IPS-18a (cell line): ENCODE results near the gene STARD10.
"Not testable (repeated sequence)": the region's sequence is repeated elsewhere in the genome, so short reads cannot be mapped to it uniquely, and the experiment has no call there.

Experiments
- H3K27ac ChIP-seq: one replicate; pipeline ENCODE4 v1.5.1; 2013; ENCODE audit warnings: low read length
- H3K27me3 ChIP-seq: one replicate; pipeline ENCODE4 v1.6.1; 2013; ENCODE audit warnings: mild to moderate bottlenecking, low read length; ENCODE audit not compliant: control insufficient read depth, insufficient read depth
- H3K36me3 ChIP-seq: one replicate; pipeline ENCODE4 v1.6.1; 2013; ENCODE audit warnings: low read depth, low read length; ENCODE audit not compliant: control insufficient read depth
- H3K4me1 ChIP-seq: one replicate; pipeline ENCODE4 v1.6.1; 2013; ENCODE audit warnings: low read depth, low read length; ENCODE audit not compliant: control insufficient read depth
- H3K4me3 ChIP-seq: one replicate; pipeline ENCODE4 v1.5.1; 2013; ENCODE audit warnings: low read length
- H3K9ac ChIP-seq: one replicate; pipeline ENCODE4 v1.6.1; 2013; ENCODE audit warnings: mild to moderate bottlenecking, low read length, moderate library complexity
- H3K9me3 ChIP-seq: one replicate; pipeline ENCODE4 v1.6.1; 2013; ENCODE audit warnings: low read depth, low read length; ENCODE audit not compliant: control insufficient read depth

Gene STARD10

DNA sequence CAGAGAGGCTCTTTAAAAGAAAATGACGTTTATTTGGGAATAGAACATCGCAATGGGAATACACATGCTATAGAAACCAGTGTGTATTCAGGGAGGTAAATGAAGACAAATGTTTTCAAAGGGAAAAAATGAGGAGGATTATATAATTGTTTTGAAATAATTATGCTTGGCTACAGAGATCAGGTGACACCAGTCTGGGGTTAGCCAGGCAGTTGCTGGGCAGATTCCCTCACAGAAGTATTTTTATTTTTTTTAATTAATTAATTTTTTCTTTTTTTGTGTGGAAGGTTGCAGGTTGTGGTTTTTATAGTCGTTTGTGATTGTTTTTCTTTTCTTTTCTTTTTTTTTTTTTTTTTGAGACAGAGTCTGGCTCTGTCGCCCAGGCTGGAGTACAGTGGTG lies 5.6 kb upstream of the STARD10 start:
- no peak overlapping the region for H3K27ac ChIP-seq
- no peaks in the 10 kb centered on the region for H3K36me3 ChIP-seq
- H3K9me3 ChIP-seq = no peaks in the 10 kb centered on the region
- H3K9ac ChIP-seq = no peak overlapping the region
- no peaks in the 10 kb centered on the region for H3K27me3 ChIP-seq
- H3K4me3 ChIP-seq = no peak overlapping the region
- peaks cover 8% of the 10 kb centered on the region for H3K4me1 ChIP-seq

DNA sequence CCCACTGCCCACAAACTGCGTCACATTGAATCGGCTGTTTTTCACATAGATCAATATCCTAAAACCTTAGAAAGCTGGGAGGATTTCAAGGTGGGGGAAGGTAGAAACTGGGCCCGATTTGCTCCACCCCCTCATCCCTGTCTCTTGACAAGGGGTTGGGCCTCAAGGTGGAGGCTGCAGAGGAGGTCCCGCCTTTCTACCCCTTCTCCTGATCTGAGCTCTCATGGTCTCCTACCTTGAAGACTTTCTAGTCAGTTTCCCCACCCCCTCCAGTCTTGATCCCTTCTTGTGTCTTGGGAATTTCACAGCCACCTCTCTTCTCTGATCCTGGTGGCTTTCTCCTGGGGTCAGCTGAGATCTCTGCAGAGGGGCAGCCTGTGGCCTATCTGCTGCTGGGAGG lies 4.5 kb upstream of the STARD10 start:
- Histone ChIP-seq H3K4me1 (peaks cover 8% of the 10 kb centered on the region), H3K4me3 (no peak overlapping the region), H3K27ac (no peak overlapping the region), H3K9me3 (no peaks in the 10 kb centered on the region), H3K27me3 (no peaks in the 10 kb centered on the region), H3K36me3 (no peaks in the 10 kb centered on the region), H3K9ac (no peak overlapping the region)

DNA sequence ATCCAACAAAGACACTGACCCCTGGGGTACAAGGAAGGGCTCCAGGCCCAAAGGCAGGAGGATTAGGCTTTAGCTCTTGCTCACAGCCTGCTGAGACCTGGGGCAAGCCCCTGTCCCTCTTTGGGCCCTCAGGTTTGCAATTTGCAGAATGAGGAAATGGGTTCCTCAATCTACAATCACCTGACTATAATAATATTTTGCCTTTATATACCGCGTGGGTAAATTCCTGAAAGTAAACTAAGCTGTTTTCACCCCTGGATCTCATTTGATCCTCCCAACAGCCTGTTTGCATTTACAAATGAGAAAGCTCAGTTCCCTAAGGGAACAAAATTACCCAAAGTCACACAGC lies 797 bp downstream of the STARD10 start:
- H3K27me3 ChIP-seq = no peaks in the 10 kb centered on the region
- no peaks in the 10 kb centered on the region for H3K36me3 ChIP-seq
- H3K9me3 ChIP-seq = no peaks in the 10 kb centered on the region
- no peak overlapping the region for H3K27ac ChIP-seq
- peak overlapping the region; percentile 94 for H3K4me3 ChIP-seq
- no peak overlapping the region for H3K9ac ChIP-seq
- peaks cover under 1% of the 10 kb centered on the region for H3K4me1 ChIP-seq

DNA sequence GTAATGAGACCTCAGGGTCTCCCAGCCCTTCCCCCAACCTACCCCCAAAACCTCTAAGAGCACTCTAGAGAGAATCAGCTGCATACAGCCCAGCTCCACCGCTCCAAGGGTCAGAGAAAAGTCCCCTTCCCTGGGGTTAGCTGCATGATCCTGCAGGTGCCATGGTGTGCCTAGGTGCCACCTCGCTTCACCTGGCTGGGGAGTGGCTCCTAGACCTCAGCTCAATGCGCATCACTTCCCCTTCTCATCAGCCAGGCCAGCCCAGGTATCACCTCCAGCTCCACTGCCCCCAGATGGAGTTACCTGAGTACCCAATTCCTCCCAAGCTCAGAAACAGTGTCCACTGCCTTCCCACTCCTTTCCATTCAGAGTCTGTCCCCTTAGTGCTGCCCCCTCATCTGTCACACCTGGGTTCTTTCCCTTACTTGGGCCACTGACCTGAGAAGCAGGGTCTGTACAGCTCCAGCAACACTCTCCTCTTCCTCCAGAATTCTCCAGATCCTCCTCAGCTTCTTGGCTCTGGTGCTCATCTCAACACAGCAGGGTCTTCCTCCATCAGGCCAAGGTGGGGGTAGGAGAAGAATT lies 1.3 kb downstream of the STARD10 start:
- Histone ChIP-seq H3K4me3 (no peak overlapping the region), H3K9ac (no peak overlapping the region), H3K27ac (no peak overlapping the region)

DNA sequence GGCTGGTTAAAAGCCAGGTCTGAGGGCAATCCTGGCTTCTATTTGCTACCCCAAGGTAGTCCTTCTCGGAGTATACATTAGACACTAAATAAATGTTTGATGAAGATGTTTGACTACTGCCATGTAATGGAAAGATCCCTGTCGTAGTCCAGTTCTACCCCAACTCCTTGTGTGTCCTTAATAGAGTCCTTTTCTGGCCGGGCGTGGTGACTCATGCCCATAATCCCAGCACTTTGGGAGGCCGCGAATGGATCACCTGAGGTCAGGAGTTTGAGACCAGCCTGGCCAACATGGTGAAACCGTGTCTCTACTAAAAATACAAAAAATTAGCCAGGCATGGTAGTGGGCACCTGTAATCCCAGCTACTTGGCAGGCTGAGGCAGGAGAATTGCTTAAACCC lies 2.6 kb downstream of the STARD10 start:
- H3K4me1 ChIP-seq, H3K27ac ChIP-seq, H3K9me3 ChIP-seq, H3K27me3 ChIP-seq, H3K9ac ChIP-seq, H3K4me3 ChIP-seq, H3K36me3 ChIP-seq: not testable (repeated sequence)

More for the DNA sequence above, 1.3 kb downstream of the STARD10 start:
- Histone ChIP-seq H3K4me1 (no peaks in the 10 kb centered on the region), H3K36me3 (no peaks in the 10 kb centered on the region), H3K9me3 (no peaks in the 10 kb centered on the region), H3K27me3 (no peaks in the 10 kb centered on the region)

DNA sequence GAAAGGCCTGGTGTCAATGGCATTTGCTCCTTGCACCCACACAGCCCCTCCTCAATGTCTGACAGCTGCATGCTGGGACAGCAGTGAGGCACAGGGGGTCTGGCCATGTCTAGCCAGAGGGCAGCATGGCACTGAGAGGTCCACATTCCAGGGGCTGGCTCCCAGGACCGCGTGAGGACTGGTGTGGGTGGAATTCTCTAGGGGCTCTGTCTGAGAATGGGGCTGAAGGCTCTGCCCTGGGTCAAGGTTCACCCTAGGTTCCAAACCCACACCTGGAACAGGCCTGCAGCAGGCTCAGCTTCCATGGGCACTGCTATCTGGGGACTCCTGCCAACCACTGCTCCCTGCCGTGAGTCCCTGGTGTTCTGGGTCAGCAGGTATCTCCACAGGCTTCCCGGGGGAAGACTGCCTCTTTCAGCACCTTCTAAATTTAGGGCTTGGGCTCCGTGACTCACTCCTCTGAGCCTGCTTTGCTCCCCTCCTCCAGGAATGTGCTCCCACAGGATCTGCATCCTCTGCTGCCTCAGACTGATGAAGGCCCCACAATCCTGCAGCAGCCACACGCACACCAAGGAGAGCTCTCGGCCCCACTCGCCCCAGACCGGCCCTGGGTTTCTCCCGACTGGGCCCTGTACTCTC lies 4.2 kb downstream of the STARD10 start:
- Histone ChIP-seq H3K4me3 (no peak overlapping the region), H3K27me3 (no peaks in the 10 kb centered on the region), H3K9me3 (no peaks in the 10 kb centered on the region), H3K36me3 (no peaks in the 10 kb centered on the region), H3K9ac (no peak overlapping the region), H3K27ac (no peak overlapping the region), H3K4me1 (peaks cover 5% of the 10 kb centered on the region)

DNA sequence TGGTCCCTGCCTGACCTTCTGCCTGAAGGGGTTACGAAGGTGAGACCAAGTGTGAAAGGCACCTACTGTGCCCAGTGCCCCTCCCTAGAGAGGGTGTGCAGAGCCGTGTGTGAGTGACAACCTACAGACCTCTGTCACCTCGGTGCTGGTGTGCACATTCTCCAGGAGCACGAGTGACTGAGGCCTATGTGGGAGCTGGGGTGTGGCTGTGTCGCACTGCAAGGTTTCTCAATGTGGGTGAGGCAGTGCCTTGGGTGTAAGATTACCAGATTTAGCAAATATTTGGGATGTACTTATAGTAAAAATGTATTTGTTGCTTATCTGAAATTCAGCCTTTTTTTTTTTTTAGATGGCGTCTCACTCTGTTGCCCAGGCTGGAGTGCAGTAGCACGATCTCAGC lies 5.6 kb downstream of the STARD10 start:
- Histone ChIP-seq H3K9ac (no peak overlapping the region), H3K4me3 (no peak overlapping the region), H3K27me3 (no peaks in the 10 kb centered on the region), H3K4me1 (peaks cover 5% of the 10 kb centered on the region), H3K9me3 (no peaks in the 10 kb centered on the region), H3K27ac (no peak overlapping the region), H3K36me3 (no peaks in the 10 kb centered on the region)

DNA sequence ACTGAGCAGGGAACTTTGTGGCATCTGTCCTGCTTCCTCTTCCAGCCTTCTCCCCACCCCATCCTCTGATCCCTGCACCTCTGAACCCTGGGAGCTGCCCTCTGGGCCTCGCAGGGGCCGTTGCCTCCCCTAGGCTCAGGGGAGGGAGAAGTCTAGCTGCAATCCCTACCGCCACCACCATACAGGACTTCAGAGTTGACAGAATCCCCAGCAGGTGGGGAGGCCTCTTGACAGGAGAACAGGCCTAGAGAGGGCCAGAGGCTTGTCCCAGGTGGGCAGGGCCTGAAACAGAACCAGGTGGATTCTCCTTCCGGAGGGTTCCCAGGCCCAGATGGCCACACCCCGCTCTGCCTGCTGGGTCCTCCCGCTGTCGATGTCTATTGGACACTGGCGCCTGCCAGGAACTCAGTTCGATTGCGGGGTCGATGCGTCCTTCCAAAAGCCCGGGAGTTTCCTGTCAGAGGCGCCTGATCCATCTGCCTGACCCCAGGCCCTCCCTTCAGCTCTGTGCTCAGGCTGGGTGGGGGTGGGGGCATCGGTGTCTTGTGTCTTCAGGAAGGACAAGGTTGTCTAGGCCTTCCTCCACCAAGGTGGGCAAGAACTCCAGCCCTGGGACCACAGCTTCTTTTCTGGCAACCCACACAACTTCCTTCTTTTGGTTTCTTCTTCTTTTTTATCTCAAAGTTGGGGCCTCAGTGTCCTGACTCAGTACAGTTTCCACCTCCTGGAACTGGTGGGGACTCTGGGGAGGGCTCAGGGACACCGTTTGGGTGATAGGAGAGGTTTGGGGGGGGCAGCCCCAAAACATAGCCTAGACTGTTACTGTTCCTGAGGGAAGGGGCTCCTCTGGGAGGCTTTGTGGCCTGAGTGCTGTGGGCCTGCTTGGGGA lies 6.4 kb downstream of the STARD10 start:
- no peaks in the 10 kb centered on the region for H3K9me3 ChIP-seq

DNA sequence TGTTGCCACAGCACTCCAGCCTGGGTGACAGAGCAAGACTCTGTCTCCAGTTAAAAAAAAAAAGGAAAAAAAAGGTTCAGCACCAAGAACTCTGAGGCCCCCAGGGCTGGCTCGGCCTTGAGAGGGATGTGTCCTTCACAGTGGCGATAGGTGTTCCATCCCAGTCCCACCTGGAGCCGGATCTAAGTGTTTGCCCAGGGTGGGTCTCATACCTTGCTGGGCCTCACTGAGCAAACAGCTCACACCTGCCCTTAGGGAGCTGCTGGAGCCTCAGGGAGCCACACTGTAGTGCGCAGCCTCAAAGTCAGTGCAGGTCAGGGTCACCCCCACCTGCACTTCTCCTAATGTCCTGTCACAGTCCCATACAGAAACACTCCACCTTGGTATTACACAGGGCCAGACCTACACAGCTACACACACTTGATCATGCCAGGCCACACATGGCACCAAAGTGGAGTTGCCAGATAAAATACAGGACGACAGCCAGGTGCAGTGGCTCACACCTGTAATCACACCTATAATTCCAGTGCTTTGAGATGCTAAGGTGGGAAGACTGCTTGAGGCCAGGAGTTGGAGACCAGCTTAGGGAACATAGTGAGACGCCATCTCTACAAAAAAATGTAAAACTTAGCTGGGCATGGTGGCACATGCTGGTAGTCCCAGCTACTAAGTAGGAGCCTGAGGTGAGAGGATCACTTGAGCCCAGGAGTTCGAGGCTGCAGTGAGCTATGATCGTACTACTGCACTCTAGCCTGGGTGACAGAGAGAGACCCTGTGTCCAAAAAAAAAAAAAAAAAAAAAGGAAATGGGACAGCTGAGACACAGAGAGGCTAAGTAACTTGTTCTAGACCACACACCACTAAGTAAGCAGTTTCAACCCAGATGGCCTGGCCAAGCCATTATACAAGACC lies 7.3 kb downstream of the STARD10 start:
- peaks cover 10% of the 10 kb centered on the region for H3K4me1 ChIP-seq
- no peak overlapping the region for H3K27ac ChIP-seq
- no peak overlapping the region for H3K9ac ChIP-seq
- H3K27me3 ChIP-seq = peaks cover 7% of the 10 kb centered on the region
- H3K9me3 ChIP-seq = no peaks in the 10 kb centered on the region
- no peak overlapping the region for H3K4me3 ChIP-seq
- no peaks in the 10 kb centered on the region for H3K36me3 ChIP-seq

More for the DNA sequence above, 6.4 kb downstream of the STARD10 start:
- Histone ChIP-seq H3K9ac (no peak overlapping the region), H3K27ac (no peak overlapping the region), H3K36me3 (no peaks in the 10 kb centered on the region), H3K4me3 (no peak overlapping the region), H3K4me1 (peaks cover 5% of the 10 kb centered on the region), H3K27me3 (peaks cover under 1% of the 10 kb centered on the region)

DNA sequence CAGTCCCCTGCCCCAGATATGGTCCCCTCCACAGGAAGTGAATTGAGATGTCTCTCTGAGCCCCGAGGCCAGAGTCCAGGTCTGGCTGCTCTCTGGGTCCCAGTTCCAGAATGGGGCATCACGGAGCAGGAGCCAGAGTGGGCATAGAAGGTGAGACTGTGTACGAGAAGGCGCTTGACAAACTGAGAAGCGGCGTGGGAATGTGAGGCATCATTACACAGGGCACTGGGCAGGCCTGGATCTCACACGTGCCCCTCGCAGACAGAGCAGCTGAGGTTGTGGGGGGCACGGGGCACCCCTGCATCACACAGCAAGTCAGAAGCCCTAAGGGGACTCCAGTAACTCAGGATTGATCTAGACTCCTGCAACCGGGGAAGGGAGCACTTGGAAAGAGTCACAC lies 9.2 kb downstream of the STARD10 start:
- Histone ChIP-seq H3K27me3 (peaks cover 20% of the 10 kb centered on the region), H3K9me3 (no peaks in the 10 kb centered on the region), H3K9ac (no peak overlapping the region), H3K36me3 (no peaks in the 10 kb centered on the region), H3K4me3 (no peak overlapping the region), H3K27ac (no peak overlapping the region), H3K4me1 (peaks cover 10% of the 10 kb centered on the region)
